ENCODE data around the gene ADARB2. TPM values are rescaled to one million over a fixed set of nuclear protein-coding genes. Genes with fewer than 3 reads are reported as not detected.
A peak's percentile ranks its signal among the peaks of the same experiment; 100 is the strongest.

ADARB2 gene
- total and polyA plus RNA-seq, 8 donors, result 0.41 to 0.92 (median 0.76) TPM

DNA sequence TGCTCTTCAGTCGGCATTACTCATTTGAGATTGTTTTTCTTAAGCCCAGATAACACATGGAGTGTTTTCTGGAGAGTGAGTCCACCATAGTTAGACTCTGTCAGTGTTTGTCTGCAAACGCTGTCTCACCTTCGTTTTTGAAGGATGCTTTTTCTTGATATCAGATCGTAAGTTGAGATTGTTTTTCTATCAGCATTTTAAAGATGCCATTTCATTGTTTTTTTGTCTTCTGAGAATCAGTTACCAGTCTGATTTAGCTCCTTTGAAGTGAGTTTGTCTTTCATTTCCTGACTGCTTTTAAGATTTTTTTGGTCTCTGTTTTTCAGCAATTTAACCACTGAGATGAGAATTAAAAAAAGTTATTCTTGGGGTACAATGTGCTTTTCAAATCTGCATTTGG, 543.8 kb downstream of the ADARB2 start:
- H3K4me1 ChIP-seq, result no peaks in the 10 kb centered on the region
- no peaks in the 10 kb centered on the region for H3K9me3 ChIP-seq
- peaks cover 0 to 22% of the 10 kb centered on the region in 2 donors for H3K27me3 ChIP-seq
- intact Hi-C loops (cut with DNase I), result no loop called here
- no peak overlapping the region for H3K4me3 ChIP-seq
- ATAC-seq (no peak), DNase-seq (no peak)
- H3K36me3 ChIP-seq, result no peaks in the 10 kb centered on the region
- H3K27ac ChIP-seq, result no peak overlapping the region
- TF ChIP-seq, protein P1, sequence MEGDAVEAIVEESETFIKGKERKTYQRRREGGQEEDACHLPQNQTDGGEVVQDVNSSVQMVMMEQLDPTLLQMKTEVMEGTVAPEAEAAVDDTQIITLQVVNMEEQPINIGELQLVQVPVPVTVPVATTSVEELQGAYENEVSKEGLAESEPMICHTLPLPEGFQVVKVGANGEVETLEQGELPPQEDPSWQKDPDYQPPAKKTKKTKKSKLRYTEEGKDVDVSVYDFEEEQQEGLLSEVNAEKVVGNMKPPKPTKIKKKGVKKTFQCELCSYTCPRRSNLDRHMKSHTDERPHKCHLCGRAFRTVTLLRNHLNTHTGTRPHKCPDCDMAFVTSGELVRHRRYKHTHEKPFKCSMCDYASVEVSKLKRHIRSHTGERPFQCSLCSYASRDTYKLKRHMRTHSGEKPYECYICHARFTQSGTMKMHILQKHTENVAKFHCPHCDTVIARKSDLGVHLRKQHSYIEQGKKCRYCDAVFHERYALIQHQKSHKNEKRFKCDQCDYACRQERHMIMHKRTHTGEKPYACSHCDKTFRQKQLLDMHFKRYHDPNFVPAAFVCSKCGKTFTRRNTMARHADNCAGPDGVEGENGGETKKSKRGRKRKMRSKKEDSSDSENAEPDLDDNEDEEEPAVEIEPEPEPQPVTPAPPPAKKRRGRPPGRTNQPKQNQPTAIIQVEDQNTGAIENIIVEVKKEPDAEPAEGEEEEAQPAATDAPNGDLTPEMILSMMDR (IDR thresholded peaks at IDR 0.05), result no peak

DNA sequence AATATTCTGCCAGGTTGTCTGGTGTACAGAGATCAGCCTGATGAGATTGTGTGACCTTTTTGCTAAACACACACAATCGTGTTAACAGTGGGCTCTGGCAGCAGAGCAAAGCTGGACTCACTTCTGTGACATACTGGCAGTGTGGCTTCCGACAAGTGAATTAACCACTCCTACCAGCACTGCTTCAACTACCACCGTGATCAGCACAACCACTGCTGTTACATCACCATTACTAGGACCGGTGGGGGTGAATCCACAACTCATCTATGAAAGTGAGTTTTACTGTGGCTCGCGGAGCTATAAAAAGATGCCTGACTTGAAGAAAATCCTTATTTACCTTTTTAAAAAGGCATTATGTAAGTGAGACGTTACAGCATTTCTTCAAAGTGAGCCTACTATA, 545.6 kb downstream of the ADARB2 start:
- H3K27me3 ChIP-seq, result peaks cover 0 to 16% of the 10 kb centered on the region in 2 donors
- no peaks in the 10 kb centered on the region for H3K36me3 ChIP-seq
- intact Hi-C loops (cut with DNase I), result no loop called here
- no peak overlapping the region for H3K4me3 ChIP-seq
- ATAC-seq, result no peak
- peak in 1 of 4 donors; percentile 10 for DNase-seq
- H3K27ac ChIP-seq, result no peak overlapping the region
- H3K4me1 ChIP-seq, result no peaks in the 10 kb centered on the region
- H3K9me3 ChIP-seq, result no peaks in the 10 kb centered on the region
- TF ChIP-seq, protein P1 (IDR thresholded peaks at IDR 0.05), result no peak

DNA sequence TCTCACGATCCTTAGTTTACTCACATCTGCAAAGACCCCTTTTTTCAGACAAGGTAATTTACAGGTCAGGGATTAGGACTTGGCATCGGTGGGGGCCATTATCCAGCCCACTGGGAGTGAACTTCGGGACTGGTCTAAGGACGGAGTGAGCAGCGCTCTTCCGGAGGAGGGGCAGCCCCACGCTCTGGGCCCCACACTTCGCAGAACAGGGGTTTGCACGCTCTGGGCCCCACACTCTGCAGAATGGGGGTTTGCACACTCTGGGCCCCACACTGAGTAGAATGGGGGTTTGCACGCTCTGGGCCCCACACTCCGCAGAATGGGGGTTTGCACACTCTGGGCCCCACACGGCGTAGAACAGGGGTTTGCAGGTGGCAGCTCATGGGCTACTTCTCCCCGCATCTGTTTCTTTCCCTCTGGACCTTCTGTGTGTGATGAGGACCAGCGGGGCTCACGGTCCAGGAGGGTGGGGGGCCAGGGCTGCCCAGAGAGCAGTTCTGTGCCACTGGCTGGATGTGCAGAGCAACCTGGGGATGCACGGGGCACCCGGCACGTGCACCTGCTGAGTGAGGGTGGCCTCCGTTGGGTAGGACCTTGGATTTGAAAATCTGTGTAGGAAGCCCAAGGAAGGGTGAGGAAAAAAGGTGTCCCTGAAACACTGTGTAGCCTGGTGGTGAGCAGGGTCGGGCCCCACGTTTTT, 546.4 kb downstream of the ADARB2 start:
- Histone ChIP-seq H3K4me3 (no peak overlapping the region), H3K9me3 (no peaks in the 10 kb centered on the region), H3K4me1 (no peaks in the 10 kb centered on the region), H3K27me3 (peaks cover 0 to 10% of the 10 kb centered on the region in 2 donors), H3K27ac (no peak overlapping the region), H3K36me3 (no peaks in the 10 kb centered on the region)
- intact Hi-C loops (cut with DNase I), result no loop called here
- DNase-seq, result peak in 1 of 4 donors; percentile 12
- no peak for ATAC-seq
- TF ChIP-seq, protein P1 (IDR thresholded peaks at IDR 0.05), result no peak

DNA sequence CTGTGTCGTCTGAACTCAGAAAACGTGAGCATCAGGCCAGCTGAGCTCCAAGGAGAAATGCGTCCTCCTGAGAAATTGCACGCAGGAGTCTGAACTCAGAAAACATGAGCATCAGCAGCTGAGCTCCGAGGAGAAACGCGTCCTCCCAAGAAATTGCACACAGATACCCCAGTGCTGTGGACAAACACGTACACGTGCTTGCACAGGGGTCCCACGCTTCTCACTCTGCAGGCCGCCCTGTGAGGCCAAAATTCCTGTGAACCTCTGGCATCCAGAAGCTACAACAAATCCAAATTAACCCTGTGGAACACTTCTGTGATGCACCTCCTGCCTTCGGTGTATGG, 547.3 kb downstream of the ADARB2 start:
- TF ChIP-seq, protein P1 (IDR thresholded peaks at IDR 0.05), result no peak
- Histone ChIP-seq H3K4me3 (no peak overlapping the region), H3K27me3 (peaks cover 0 to 5% of the 10 kb centered on the region in 2 donors), H3K4me1 (no peaks in the 10 kb centered on the region), H3K27ac (no peak overlapping the region), H3K36me3 (no peaks in the 10 kb centered on the region), H3K9me3 (no peaks in the 10 kb centered on the region)
- DNase-seq (peak in 1 of 4 donors; percentile 7), ATAC-seq (no peak)
- intact Hi-C loops (cut with DNase I), result no loop called here

DNA sequence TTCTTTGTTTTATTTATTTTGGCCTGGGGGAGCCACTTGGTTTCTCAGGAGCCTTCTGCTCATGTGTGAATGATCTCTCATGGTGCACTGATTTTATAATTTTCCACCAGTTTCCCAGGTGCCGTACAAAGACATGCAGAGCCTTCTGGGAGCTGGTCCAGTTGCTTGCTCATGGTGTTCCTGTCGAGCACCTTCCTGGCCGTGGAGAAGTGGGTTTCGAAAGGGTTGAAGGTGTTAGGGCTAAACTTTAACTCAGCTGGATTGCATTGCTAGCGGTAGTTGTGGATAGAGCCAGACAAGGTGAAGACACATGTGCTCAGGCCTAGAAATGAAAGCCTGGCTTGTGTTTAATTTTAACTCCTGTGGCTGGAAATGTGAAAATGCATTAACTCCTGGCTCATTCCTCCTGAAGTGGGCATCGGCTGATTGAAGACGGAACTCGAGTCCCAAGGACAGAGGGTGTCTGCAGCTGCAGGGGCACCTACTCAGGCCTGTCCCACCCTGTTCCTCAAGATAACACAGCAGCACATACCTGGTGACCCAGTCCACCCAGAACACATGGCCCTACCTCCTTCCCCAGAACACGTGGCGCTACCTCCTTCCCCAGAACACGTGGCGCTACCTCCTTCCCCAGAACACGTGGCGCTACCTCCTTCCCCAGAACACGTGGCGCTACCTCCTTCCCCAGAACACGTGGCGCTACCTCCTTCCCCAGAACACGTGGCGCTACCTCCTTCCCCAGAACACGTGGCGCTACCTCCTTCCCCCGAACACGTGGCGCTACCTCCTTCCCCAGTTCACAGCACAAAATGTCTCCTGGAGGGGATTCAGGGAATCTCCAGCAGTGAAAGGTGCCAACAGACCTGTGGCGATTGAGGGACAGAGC, 547.9 kb downstream of the ADARB2 start:
- ATAC-seq, result peak; percentile 56
- DNase-seq, result peak in 2 of 4 donors; percentile 15 to 38
- intact Hi-C loops (cut with DNase I), result no loop called here

More for the DNA sequence above, 547.9 kb downstream of the ADARB2 start:
- Histone ChIP-seq H3K27me3 (peaks cover 0 to 9% of the 10 kb centered on the region in 2 donors), H3K9me3 (no peaks in the 10 kb centered on the region), H3K4me1 (no peaks in the 10 kb centered on the region), H3K27ac (no peak overlapping the region), H3K4me3 (no peak overlapping the region), H3K36me3 (no peaks in the 10 kb centered on the region)
- TF ChIP-seq, protein P1 (IDR thresholded peaks at IDR 0.05), result no peak
